Tibial nerve (tissue), 4 donors: ENCODE measurements around the gene GAREM1.

ENCODE experiments used
- CTCF ChIP-seq, 5 experiments: fragments of 200-600 bp in 3 of 5; fragments of 450-650 bp in 2 of 5; sonication (generic) in 3 of 5; IDR thresholded peaks; one replicate each; pipeline ENCODE4 v1.5.1; 2016 to 2019; ENCODE audit warnings: antibody characterized with exemption in 5 of 5, mild to moderate bottlenecking in 3 of 5, moderate library complexity in 2 of 5
- EP300 ChIP-seq, 2 donors: sonication (generic); formaldehyde crosslinking; IDR thresholded peaks; one replicate each; pipeline ENCODE4 v1.6.1; 2017; ENCODE audit warnings: antibody characterized with exemption in 2 of 2, mild to moderate bottlenecking in 1 of 2

GRCh38 chr18:32368170-32368569, 102.5 kb downstream of the GAREM1 start:
- TF ChIP-seq EP300 (IDR thresholded peaks at IDR 0.05): no peak
- TF ChIP-seq CTCF (IDR thresholded peaks at IDR 0.05): no peak
